ENCODE data around the gene RNF214.
"Not testable (repeated sequence)": the region's sequence is repeated elsewhere in the genome, so short reads cannot be mapped to it uniquely, and the experiment has no call there.

The RNF214 gene

DNA sequence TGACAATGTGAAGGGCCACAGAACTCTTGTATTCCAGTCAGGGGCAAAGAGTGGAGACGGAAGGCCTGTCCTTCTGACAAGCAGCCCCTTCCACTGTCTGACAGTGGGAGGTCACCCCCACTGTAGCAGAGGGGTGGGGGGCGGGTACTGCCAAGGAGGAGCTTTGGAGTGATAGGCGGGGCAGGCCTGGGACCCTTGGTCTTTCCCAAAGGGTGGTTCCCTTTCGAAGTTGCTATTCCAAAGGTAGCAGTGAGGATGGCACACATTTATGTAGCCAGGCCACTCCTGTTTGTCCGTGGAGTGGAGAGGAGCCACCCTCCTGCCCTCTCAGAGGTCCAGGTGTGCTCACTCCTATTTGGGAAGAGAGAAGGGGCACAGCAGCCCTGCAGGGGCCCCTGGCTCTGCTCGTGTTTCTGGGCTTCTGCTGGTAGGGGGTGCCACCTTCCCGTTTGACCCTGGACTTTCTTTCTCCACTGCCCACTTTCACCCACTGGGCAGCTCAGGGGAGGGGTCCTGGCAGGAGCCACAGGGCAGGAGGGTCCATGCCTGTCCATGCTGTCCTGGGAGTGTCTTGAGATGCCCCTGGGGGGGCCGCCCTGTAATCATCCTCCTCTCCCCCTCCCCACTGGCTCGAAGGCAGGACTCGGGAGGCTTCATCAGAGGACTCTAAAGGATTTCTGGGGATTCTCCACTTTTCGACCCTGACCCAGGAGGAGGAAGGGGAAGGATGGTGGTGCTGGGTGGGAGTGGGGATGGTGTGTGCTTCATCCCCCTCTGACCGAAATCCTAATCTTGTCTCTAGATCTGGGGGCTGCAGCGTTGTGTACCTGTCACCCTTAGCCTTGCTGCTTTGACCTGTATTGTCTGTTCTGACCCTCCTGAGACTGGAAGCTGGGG lies 32.3 kb upstream of the RNF214 start:
- H3K27ac ChIP-seq (ENCODE audit: low read length), result peak overlapping the region; percentile 62

GRCh38 chr11:117200813-117201657 lies 31.4 kb upstream of the RNF214 start:
- H3K36me3 ChIP-seq (ENCODE audit: insufficient read depth, low read depth, low read length), result peaks cover 35% of the 10 kb centered on the region
- H3K9ac ChIP-seq (ENCODE audit: low read depth, low read length), result peak overlapping the region; percentile 95; the same call in 1 of the 2 replicates
- peaks cover 25% of the 10 kb centered on the region for H3K4me1 ChIP-seq (ENCODE audit: insufficient read depth, low read length)
- H3K27ac ChIP-seq (ENCODE audit: low read length), result no peak overlapping the region
- H3K27me3 ChIP-seq (ENCODE audit: insufficient read depth, low read length), result no peaks in the 10 kb centered on the region
- no peaks in the 10 kb centered on the region for H3K9me3 ChIP-seq (ENCODE audit: insufficient read depth, low read depth, low read length)
- H3K4me3 ChIP-seq (ENCODE audit: low read length), result peak overlapping the region; percentile 87

More for the DNA sequence above, 32.3 kb upstream of the RNF214 start:
- Histone ChIP-seq H3K9ac (ENCODE audit: low read depth, low read length) (peak overlapping the region; percentile 95), H3K4me3 (ENCODE audit: low read length) (peak overlapping the region; percentile 87), H3K27me3 (ENCODE audit: insufficient read depth, low read length) (no peaks in the 10 kb centered on the region), H3K9me3 (ENCODE audit: insufficient read depth, low read depth, low read length) (no peaks in the 10 kb centered on the region), H3K36me3 (ENCODE audit: insufficient read depth, low read depth, low read length) (peaks cover 36% of the 10 kb centered on the region), H3K4me1 (ENCODE audit: insufficient read depth, low read length) (peaks cover 25% of the 10 kb centered on the region)

DNA sequence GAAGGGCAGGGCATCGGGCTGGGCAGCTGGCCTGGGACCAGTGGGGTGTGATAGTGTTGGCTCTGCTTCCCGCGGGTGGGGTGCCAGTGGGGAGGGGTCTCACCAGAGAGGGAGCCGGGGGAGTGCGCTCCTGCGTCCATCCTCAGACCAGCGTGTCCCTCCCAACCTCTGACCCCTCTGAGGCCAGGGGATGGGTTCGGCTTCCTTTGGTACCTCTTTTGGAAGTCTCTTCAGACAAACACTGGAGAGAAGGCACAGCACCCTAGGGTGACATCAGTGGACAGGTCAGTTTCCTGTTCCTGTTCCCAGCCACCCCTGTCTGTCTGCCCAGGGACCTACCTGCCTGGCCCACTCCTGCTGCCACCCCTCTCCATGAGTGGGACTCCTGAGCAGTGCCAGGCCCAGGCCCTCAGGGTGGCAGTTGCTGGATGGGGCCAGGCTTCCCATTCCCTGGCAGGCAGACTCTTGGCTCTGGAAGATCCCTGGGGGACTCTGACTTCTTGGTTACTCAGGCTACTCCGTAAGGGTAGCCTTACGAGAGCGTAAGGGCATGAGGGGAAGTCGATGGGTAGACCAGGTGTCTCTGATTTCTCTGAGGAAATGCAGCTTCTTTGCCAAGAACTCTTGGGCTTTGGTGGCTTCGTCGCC lies 30.7 kb upstream of the RNF214 start:
- peak overlapping the region; percentile 87; the same call in 1 of the 2 replicates for H3K4me3 ChIP-seq (ENCODE audit: low read length)

DNA sequence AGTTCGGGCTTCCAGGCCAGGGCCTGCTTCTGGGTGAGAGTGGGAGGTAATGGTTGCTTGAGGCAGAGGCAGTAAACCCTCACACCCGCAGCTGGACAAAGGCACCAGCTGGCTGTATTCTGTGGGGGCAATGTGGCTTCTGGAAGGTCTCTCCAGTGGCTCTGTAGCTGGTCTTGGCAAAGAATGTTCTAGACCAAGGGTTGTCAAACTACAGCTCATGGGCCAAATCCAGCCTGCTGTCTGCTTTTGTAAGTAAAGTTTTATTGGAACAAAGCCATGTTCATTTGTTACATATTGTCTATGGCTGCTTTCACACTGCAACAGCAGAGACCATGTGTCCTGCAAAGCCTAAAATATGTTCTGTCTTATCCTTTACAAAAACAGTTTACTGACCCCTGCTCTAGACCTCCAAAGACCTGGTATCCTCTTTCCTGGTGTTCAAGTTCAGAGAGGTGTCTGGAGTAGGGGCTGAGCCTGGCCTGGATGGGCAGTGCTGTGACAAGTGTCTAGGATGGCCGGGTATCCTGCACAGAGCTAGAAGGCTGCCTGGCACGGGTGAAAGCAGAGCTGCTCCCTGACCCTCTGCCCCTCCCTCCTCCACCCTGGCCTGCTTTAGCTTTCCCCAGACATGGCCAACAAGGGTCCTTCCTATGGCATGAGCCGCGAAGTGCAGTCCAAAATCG lies 29.9 kb upstream of the RNF214 start:
- no peak overlapping the region for H3K9ac ChIP-seq (ENCODE audit: low read depth, low read length)
- no peak overlapping the region for H3K27ac ChIP-seq (ENCODE audit: low read length)
- H3K9me3 ChIP-seq (ENCODE audit: insufficient read depth, low read depth, low read length), result no peaks in the 10 kb centered on the region
- no peaks in the 10 kb centered on the region for H3K27me3 ChIP-seq (ENCODE audit: insufficient read depth, low read length)
- no peak overlapping the region for H3K4me3 ChIP-seq (ENCODE audit: low read length)
- peaks cover 33% of the 10 kb centered on the region for H3K36me3 ChIP-seq (ENCODE audit: insufficient read depth, low read depth, low read length)
- H3K4me1 ChIP-seq (ENCODE audit: insufficient read depth, low read length), result peaks cover 25% of the 10 kb centered on the region

More for the DNA sequence above, 30.7 kb upstream of the RNF214 start:
- Histone ChIP-seq H3K9me3 (ENCODE audit: insufficient read depth, low read depth, low read length) (no peaks in the 10 kb centered on the region), H3K9ac (ENCODE audit: low read depth, low read length) (peak overlapping the region; percentile 95; the same call in 1 of the 2 replicates), H3K4me1 (ENCODE audit: insufficient read depth, low read length) (peaks cover 25% of the 10 kb centered on the region), H3K27me3 (ENCODE audit: insufficient read depth, low read length) (no peaks in the 10 kb centered on the region), H3K27ac (ENCODE audit: low read length) (no peak overlapping the region), H3K36me3 (ENCODE audit: insufficient read depth, low read depth, low read length) (peaks cover 33% of the 10 kb centered on the region)

- Histone ChIP-seq H3K27ac (ENCODE audit: low read length) (no peak overlapping the region), H3K4me3 (ENCODE audit: low read length) (no peak overlapping the region), H3K36me3 (ENCODE audit: insufficient read depth, low read depth, low read length) (peaks cover 33% of the 10 kb centered on the region)
These were observed 29.4 kb upstream of the RNF214 start for GRCh38 chr11:117203069-117203407.

GRCh38 chr11:117204283-117205080 lies 28.0 kb upstream of the RNF214 start:
- Histone ChIP-seq H3K27me3 (ENCODE audit: insufficient read depth, low read length) (no peaks in the 10 kb centered on the region), H3K9ac (ENCODE audit: low read depth, low read length) (no peak overlapping the region), H3K4me1 (ENCODE audit: insufficient read depth, low read length) (peaks cover 14% of the 10 kb centered on the region), H3K36me3 (ENCODE audit: insufficient read depth, low read depth, low read length) (peaks cover 33% of the 10 kb centered on the region), H3K9me3 (ENCODE audit: insufficient read depth, low read depth, low read length) (no peaks in the 10 kb centered on the region), H3K27ac (ENCODE audit: low read length) (no peak overlapping the region), H3K4me3 (ENCODE audit: low read length) (no peak overlapping the region)

More at GRCh38 chr11:117203069-117203407, 29.4 kb upstream of the RNF214 start:
- no peak overlapping the region for H3K9ac ChIP-seq (ENCODE audit: low read depth, low read length)
- no peaks in the 10 kb centered on the region for H3K9me3 ChIP-seq (ENCODE audit: insufficient read depth, low read depth, low read length)
- peaks cover 22% of the 10 kb centered on the region for H3K4me1 ChIP-seq (ENCODE audit: insufficient read depth, low read length)
- H3K27me3 ChIP-seq (ENCODE audit: insufficient read depth, low read length), result no peaks in the 10 kb centered on the region

DNA sequence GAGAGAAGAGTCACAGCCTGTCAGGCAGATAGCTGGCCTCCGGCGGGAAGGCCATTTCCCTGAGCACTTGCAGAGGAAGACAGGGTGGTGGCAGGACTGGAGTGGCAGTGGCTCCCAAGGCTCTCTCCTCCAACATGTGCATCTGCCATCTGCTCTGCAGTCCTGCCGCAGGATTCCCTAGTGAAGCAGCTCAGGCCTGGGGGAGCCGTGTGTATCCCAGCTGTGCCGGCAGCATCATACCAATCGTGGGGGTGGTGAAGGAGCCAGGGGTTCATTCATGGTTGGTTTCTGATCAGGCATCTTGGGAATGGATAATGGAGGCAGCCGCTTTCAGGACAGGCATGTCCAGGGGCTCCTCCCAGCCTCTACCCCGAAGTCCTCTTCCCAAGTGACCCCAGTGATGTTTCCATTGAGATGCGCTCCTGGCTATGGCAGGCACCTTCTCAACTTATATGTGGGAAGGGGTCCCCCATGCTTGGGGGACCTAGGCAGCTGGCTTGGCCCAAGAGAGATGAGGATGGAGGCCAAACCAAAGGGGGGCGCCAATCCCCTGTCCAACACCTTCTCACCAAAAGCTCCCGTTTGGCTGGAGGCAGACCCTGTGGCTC lies 27.2 kb upstream of the RNF214 start:
- Histone ChIP-seq H3K4me3 (ENCODE audit: low read length) (no peak overlapping the region), H3K9ac (ENCODE audit: low read depth, low read length) (no peak overlapping the region), H3K4me1 (ENCODE audit: insufficient read depth, low read length) (peaks cover 7% of the 10 kb centered on the region), H3K36me3 (ENCODE audit: insufficient read depth, low read depth, low read length) (peaks cover 33% of the 10 kb centered on the region), H3K27me3 (ENCODE audit: insufficient read depth, low read length) (no peaks in the 10 kb centered on the region), H3K27ac (ENCODE audit: low read length) (no peak overlapping the region), H3K9me3 (ENCODE audit: insufficient read depth, low read depth, low read length) (no peaks in the 10 kb centered on the region)

- not testable (repeated sequence) for H3K4me3 ChIP-seq (ENCODE audit: low read length); H3K9me3 ChIP-seq (ENCODE audit: insufficient read depth, low read depth, low read length); H3K9ac ChIP-seq (ENCODE audit: low read depth, low read length); H3K4me1 ChIP-seq (ENCODE audit: insufficient read depth, low read length); H3K27me3 ChIP-seq (ENCODE audit: insufficient read depth, low read length); H3K27ac ChIP-seq (ENCODE audit: low read length)
- H3K36me3 ChIP-seq (ENCODE audit: insufficient read depth, low read depth, low read length), result peaks cover 33% of the 10 kb centered on the region
These were observed 26.4 kb upstream of the RNF214 start for GRCh38 chr11:117206111-117206510.

- not testable (repeated sequence) for H3K4me1 ChIP-seq (ENCODE audit: insufficient read depth, low read length); H3K4me3 ChIP-seq (ENCODE audit: low read length); H3K27ac ChIP-seq (ENCODE audit: low read length); H3K9me3 ChIP-seq (ENCODE audit: insufficient read depth, low read depth, low read length); H3K27me3 ChIP-seq (ENCODE audit: insufficient read depth, low read length); H3K9ac ChIP-seq (ENCODE audit: low read depth, low read length)
- peaks cover 33% of the 10 kb centered on the region for H3K36me3 ChIP-seq (ENCODE audit: insufficient read depth, low read depth, low read length)
These were observed 25.6 kb upstream of the RNF214 start for GRCh38 chr11:117206859-117207258.

GRCh38 chr11:117207481-117207880 lies 25.0 kb upstream of the RNF214 start:
- not testable (repeated sequence) for H3K9me3 ChIP-seq (ENCODE audit: insufficient read depth, low read depth, low read length); H3K4me1 ChIP-seq (ENCODE audit: insufficient read depth, low read length); H3K9ac ChIP-seq (ENCODE audit: low read depth, low read length); H3K27me3 ChIP-seq (ENCODE audit: insufficient read depth, low read length); H3K27ac ChIP-seq (ENCODE audit: low read length); H3K4me3 ChIP-seq (ENCODE audit: low read length)
- H3K36me3 ChIP-seq (ENCODE audit: insufficient read depth, low read depth, low read length), result peaks cover 30% of the 10 kb centered on the region

Measured in iPS-20b (cell line).